Skeletal muscle tissue (tissue), 4 donors: ENCODE data around the gene ISY1. TPM values are rescaled to one million over a fixed set of nuclear protein-coding genes. Genes with fewer than 3 reads are reported as not detected.
"Not testable (repeated sequence)": the region's sequence is repeated elsewhere in the genome, so short reads cannot be mapped to it uniquely, and the experiment has no call there.

Source experiments
- H3K27ac ChIP-seq: one replicate; pipeline ENCODE4 v1.7.0; 2013; ENCODE audit warnings: mild to moderate bottlenecking, low read depth, low read length, inconsistent platforms
- H3K27me3 ChIP-seq, 3 donors: one replicate each; pipeline ENCODE4 v1.7.0; 2013; ENCODE audit warnings: low read length in 3 of 3; ENCODE audit not compliant: control insufficient read depth in 3 of 3, insufficient read depth in 3 of 3
- H3K36me3 ChIP-seq, 3 donors: one replicate each; pipeline ENCODE4 v1.7.0; 2013; ENCODE audit warnings: low read length in 3 of 3; ENCODE audit not compliant: control insufficient read depth in 3 of 3, insufficient read depth in 3 of 3
- H3K4me1 ChIP-seq, 3 donors: one replicate each; pipeline ENCODE4 v1.7.0; 2013; ENCODE audit warnings: low read length in 3 of 3, mild to moderate bottlenecking in 3 of 3; ENCODE audit not compliant: control insufficient read depth in 3 of 3, insufficient read depth in 3 of 3
- H3K4me3 ChIP-seq, 3 donors: one replicate each; pipeline ENCODE4 v1.7.0; 2013; ENCODE audit warnings: low read length in 3 of 3
- H3K9ac ChIP-seq, 3 donors: one replicate each; pipeline ENCODE4 v1.7.0; 2013; ENCODE audit warnings: low read length in 3 of 3, mild to moderate bottlenecking in 3 of 3, moderate library complexity in 2 of 3, low read depth in 1 of 3
- H3K9me3 ChIP-seq, 3 donors: one replicate each; pipeline ENCODE4 v1.7.0; 2013; ENCODE audit warnings: low read length in 3 of 3; ENCODE audit not compliant: control insufficient read depth in 3 of 3
- total RNA-seq: library from RNA; depleted of rRNA; stranded (reverse); fragments of >200 nt; gene quantifications from one replicate; pipeline ENCODE4 v1.2.3, GENCODE V29; 2014
- donor health status: Osteomylitis.

ISY1 gene
- 27.1 TPM for total RNA-seq

DNA sequence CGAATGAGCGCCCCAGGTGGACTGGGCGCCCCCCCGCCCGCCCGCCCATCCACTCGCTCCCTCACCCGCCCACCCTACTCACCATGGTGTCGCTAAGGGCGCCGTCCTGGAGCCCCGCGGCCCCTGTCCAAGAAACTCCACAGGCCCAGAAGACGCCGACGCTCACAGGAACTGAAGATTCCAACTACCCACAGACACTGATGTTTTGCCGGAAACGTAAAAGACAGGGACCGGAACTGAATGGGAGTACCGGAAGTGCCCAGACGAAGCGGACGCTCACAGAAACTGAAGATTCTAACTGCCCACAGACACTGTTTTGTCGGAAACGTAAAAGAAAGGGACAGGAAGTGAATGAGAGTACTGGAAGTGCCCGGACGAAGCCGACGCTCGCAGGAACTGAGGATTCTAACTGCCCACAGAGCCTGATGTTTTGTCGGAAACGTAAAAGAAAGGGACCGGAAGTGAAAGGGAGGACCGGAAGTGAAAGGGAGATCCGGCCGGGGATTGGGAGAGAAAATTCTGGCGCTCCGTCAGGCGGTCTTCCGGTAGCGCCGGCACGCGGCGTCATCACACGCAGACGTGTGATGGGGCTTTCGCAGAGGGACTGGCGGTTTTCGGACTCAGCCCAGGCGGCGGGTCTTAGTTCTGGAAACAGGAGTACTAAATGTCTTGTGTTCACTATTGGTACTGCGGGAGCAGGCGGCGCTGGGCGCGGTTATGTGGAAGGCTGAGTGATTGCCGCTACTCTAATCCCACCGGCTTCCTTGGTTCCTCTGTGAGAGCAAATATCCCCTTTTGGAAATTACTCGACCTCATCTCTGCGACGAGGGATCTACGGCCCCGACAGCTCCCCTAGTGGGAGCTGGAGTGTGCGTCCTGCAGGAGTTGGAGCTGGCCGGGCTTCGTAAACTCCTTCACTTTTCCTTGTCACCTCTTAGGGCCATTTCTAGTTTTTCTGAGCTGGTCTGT, at the start of gene ISY1:
Gene ISY1, minus strand, starts transcription at position 173 of the 969 bp plus-strand sequence. Its CDS starts 88 bp downstream, at position 85.
- Histone ChIP-seq H3K27ac (peak within 1 kb of the TSS; percentile 95), H3K4me1 (peaks cover 21 to 36% (median 26%) of the 10 kb centered on the region in 3 donors), H3K27me3 (no peaks in the 10 kb centered on the region), H3K4me3 (peak within 1 kb of the TSS; percentile 95 to 98 (median 95)), H3K9me3 (no peaks in the 10 kb centered on the region), H3K36me3 (peaks cover 16 to 27% (median 25%) of the 10 kb centered on the region in 3 donors), H3K9ac (peak within 1 kb of the TSS; percentile 94 to 99 (median 97))

DNA sequence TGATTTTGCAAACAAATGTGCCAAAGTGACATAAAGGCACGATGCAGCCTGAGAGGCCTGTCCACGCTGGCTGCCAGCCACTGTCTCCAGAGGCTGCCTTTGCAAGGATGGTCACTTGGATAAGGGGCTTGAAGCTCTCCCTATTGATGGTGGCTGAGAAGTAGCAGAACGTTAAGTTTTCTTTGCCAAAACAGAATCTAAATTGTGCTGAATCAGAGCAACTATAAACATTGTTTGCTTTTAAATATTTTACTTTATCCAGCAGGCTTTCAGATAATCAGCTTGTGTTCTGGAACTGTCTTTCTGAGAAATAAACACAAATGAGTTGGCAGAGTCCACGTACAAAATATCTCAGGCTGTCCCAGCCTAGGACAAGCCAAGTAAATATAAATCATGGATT, 46.6 kb upstream of the ISY1 start:
- H3K27me3 ChIP-seq = no peaks in the 10 kb centered on the region
- H3K27ac ChIP-seq = no peak overlapping the region
- no peaks in the 10 kb centered on the region for H3K9me3 ChIP-seq
- peaks cover 9 to 16% (median 9%) of the 10 kb centered on the region in 3 donors for H3K4me1 ChIP-seq
- H3K4me3 ChIP-seq = no peak overlapping the region
- no peaks in the 10 kb centered on the region for H3K36me3 ChIP-seq
- peak overlapping the region in 1 of 3 donors; percentile 50 for H3K9ac ChIP-seq

DNA sequence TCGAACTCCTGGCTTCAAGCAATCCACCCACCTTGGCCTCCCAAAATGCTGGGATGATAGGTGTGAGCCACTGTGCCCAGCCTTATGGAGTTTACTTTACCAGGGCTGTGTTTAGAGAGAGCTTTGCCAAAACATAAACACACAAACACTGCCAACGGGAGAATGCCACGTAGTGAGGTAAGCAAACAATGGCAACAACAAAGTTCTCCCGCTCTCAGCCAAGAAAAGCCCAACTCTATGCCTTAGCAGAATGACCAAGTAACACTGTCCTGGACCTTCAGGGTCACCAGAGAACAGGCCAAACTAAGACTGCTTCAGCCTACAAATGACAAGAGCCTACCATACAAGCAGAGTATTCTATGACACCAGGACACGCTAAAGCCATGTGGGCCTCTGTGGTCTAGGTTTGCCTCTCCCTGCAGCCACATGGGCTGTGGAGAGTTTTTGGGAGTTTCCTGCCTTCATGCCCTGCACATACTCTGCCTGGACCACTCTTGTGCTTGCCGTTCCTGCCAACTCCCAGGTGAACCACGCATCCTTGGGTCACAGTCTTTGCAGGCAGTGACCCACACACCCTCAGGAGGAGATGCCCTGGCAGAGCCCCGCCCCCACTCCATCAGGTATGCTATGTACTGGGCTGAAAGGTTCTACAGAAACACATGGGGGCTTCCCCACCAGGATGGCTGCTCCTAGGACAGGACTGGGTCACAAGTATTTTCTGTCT, 44.4 kb upstream of the ISY1 start:
- Histone ChIP-seq H3K9ac (no peak overlapping the region), H3K9me3 (no peaks in the 10 kb centered on the region), H3K27me3 (no peaks in the 10 kb centered on the region), H3K4me1 (peaks cover 0 to 6% (median 4%) of the 10 kb centered on the region in 3 donors), H3K4me3 (no peak overlapping the region), H3K36me3 (no peaks in the 10 kb centered on the region), H3K27ac (no peak overlapping the region)

DNA sequence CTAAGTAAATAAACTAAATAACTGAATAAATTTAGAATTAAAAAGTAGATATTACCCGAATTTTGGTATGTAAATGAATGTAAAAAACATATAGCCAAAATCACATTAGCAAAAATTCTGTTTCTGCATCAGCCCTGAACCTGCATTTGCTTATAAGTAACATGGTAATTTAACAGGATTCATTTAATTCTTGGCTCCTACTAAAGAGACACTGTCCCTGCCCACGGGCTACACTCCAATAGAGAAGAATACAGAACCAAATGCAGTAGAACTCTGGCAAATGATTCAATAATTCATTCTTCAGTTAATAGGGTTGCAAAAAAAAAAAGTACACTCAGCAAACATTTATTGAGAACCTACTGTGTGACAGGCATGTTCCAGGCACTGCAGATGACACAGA, 43.6 kb upstream of the ISY1 start:
- Histone ChIP-seq H3K27ac (no peak overlapping the region), H3K27me3 (no peaks in the 10 kb centered on the region)

DNA sequence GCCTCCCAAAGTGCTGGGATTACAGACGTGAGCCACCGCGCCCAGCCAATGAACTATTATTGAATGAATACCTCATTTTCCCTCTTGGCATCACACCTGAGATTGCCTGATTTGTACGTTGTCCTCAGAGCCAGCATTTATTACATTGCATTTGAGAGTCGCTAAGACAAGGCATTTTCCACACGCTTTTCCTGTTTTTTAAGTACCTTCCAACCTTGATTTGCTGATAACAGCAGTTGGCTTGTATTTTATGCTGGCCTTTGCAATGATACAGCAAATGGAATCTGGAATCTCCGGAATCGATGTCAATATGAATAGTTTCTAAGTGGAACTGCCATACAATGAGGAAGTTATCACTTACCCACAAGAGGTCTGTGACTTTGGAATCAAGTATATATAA, 38.5 kb upstream of the ISY1 start:
- H3K27ac ChIP-seq = no peak overlapping the region
- H3K4me3 ChIP-seq = no peak overlapping the region
- H3K36me3 ChIP-seq = no peaks in the 10 kb centered on the region
- no peaks in the 10 kb centered on the region for H3K9me3 ChIP-seq
- H3K4me1 ChIP-seq = peaks cover 27 to 29% (median 28%) of the 10 kb centered on the region in 3 donors
- H3K9ac ChIP-seq = no peak overlapping the region
- H3K27me3 ChIP-seq = no peaks in the 10 kb centered on the region

More for the DNA sequence above, 43.6 kb upstream of the ISY1 start:
- H3K9ac ChIP-seq = no peak overlapping the region
- peaks cover 1 to 6% (median 4%) of the 10 kb centered on the region in 3 donors for H3K4me1 ChIP-seq
- no peaks in the 10 kb centered on the region for H3K36me3 ChIP-seq
- no peak overlapping the region for H3K4me3 ChIP-seq
- no peaks in the 10 kb centered on the region for H3K9me3 ChIP-seq

DNA sequence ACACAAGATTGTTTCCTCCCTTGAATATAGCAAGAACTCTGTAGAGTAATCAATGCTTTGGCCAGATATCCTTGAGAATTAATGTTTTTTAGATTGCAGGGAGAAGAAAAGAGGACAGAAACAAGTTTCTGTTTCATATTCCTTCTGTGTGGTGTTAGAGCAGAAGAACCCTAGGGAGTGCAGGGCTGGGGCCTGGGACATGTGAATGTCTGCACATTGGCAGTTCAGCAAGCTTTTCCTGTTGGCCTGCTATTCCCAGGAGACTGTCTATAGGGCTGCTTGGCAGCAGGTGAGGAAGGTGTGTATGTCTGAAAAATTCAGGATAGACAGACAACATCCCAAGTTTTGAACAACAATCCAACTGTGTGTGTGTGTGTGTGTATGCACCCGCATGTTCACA, 36.5 kb upstream of the ISY1 start:
- no peaks in the 10 kb centered on the region for H3K9me3 ChIP-seq
- H3K4me3 ChIP-seq = no peak overlapping the region
- H3K27me3 ChIP-seq = no peaks in the 10 kb centered on the region
- no peaks in the 10 kb centered on the region for H3K36me3 ChIP-seq
- peaks cover 27 to 29% (median 28%) of the 10 kb centered on the region in 3 donors for H3K4me1 ChIP-seq
- peak overlapping the region; percentile 81 for H3K27ac ChIP-seq
- H3K9ac ChIP-seq = peak overlapping the region; percentile 10 to 41 (median 15)

DNA sequence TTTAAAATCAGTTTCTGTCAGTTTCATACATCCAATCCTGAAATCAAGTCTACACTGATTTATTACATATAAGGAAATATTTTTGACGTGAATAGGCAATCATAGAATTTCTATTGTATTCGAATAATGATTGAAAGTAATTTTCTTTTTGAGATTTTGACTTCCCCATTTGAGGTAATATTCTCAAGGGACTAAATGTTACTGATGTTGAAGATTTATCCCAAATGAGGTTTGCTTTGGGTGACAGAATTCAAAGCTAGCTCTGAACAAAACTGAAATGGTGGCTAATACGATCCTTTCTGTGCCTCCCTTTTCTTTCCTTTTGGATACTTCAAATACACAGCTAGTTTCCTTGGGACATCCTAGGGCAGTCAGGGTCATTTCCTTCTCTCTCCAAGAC, 35.7 kb upstream of the ISY1 start:
- Histone ChIP-seq H3K9ac (peak overlapping the region; percentile 62 to 75 (median 68)), H3K27ac (peak overlapping the region; percentile 81), H3K36me3 (no peaks in the 10 kb centered on the region), H3K27me3 (no peaks in the 10 kb centered on the region), H3K9me3 (no peaks in the 10 kb centered on the region), H3K4me1 (peaks cover 28 to 32% (median 31%) of the 10 kb centered on the region in 3 donors), H3K4me3 (peak overlapping the region in 1 of 3 donors; percentile 17)

DNA sequence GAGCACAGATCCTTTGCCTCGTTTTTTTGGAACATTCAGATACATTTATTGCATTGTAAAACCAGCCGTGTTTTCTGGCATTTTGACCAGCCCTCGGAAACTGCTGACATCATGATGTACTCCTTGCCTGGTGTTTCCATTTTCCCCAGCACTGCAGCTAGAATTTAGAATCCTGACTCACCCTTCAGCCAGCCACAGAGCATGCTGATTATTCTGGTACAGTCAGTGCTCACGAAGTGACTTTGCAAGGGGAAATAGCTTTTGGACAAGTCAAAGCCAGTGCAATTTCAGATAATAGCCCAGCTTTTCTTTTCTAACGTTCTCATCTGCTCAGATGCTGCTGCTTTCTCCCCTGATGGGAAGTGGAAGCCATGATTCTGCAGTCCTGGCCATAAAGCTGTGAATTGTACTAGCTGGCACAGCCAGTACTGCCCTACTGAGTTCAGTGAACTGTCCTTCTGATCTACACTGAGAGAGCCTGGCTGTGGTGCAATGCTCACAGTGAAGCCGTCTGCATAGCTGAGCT, 34.9 kb upstream of the ISY1 start:
- no peaks in the 10 kb centered on the region for H3K36me3 ChIP-seq
- no peaks in the 10 kb centered on the region for H3K27me3 ChIP-seq
- H3K27ac ChIP-seq = peak overlapping the region; percentile 81
- no peaks in the 10 kb centered on the region for H3K9me3 ChIP-seq
- H3K4me1 ChIP-seq = peaks cover 28 to 32% (median 31%) of the 10 kb centered on the region in 3 donors
- H3K9ac ChIP-seq = peak overlapping the region; percentile 62 to 75 (median 68)
- peak overlapping the region; percentile 13 to 42 (median 16) for H3K4me3 ChIP-seq

DNA sequence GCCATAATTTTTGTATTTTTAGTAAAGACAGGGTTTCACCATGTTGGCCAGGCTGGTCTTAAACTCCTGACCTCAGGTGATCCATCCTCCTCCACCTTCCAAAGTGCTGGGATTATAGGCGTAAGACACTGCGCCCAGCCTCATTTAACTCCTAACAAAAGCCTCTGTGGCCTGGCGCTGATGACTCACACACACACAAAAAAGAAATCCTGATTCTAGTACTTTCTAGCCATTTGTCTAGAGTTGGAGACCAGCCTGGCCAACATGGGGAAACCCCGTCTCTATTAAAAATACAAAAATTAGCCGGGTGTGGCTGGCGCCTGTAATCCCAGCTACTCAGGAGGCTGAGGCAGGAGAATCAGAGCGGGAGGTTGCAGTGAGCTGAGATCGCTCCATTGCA, 28.9 kb upstream of the ISY1 start:
- H3K9me3 ChIP-seq, H3K27ac ChIP-seq, H3K36me3 ChIP-seq, H3K27me3 ChIP-seq, H3K4me3 ChIP-seq, H3K9ac ChIP-seq: not testable (repeated sequence)
- peaks cover 1 to 11% (median 11%) of the 10 kb centered on the region in 3 donors for H3K4me1 ChIP-seq
